Coronary artery (tissue), 2 donors: ENCODE results near the gene ANKRD40.
"Not testable (repeated sequence)": the region's sequence is repeated elsewhere in the genome, so short reads cannot be mapped to it uniquely, and the experiment has no call there.

Experiments
- DNase-seq: peaks from one replicate; pipeline ENCODE4 v3.0.0-alpha.2; 2017; ENCODE audit warnings: low spot score
- H3K27ac ChIP-seq, 2 donors: fragments of 200-600 bp; sonication (generic); one replicate each; pipeline ENCODE4 v1.5.1; 2016 to 2019
- H3K4me3 ChIP-seq: fragments of 200-600 bp; sonication (generic); 2 replicates; pipeline ENCODE4 v1.5.1; 2016; ENCODE audit warnings: mild to moderate bottlenecking, moderate library complexity
- TF ChIP-seq, protein P1 (sequence below): fragments of 200-600 bp; sonication (generic); IDR thresholded peaks from one replicate; pipeline ENCODE4 v1.5.1; 2019; ENCODE audit warnings: antibody characterized with exemption

The ANKRD40 gene

GRCh38 chr17:50735287-50735686 is 27.6 kb upstream of the ANKRD40 start:
- no peak overlapping the region for H3K4me3 ChIP-seq
- no peak for DNase-seq
- TF ChIP-seq, protein P1, sequence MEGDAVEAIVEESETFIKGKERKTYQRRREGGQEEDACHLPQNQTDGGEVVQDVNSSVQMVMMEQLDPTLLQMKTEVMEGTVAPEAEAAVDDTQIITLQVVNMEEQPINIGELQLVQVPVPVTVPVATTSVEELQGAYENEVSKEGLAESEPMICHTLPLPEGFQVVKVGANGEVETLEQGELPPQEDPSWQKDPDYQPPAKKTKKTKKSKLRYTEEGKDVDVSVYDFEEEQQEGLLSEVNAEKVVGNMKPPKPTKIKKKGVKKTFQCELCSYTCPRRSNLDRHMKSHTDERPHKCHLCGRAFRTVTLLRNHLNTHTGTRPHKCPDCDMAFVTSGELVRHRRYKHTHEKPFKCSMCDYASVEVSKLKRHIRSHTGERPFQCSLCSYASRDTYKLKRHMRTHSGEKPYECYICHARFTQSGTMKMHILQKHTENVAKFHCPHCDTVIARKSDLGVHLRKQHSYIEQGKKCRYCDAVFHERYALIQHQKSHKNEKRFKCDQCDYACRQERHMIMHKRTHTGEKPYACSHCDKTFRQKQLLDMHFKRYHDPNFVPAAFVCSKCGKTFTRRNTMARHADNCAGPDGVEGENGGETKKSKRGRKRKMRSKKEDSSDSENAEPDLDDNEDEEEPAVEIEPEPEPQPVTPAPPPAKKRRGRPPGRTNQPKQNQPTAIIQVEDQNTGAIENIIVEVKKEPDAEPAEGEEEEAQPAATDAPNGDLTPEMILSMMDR, result no peak
- H3K27ac ChIP-seq, result no peak overlapping the region

- TF ChIP-seq, protein P1, result no peak
- H3K4me3 ChIP-seq, result no peak overlapping the region
- no peak overlapping the region for H3K27ac ChIP-seq
- no peak for DNase-seq
Measured at GRCh38 chr17:50731575-50732460, 24.1 kb upstream of the ANKRD40 start.

- DNase-seq, result no peak
- Histone ChIP-seq H3K27ac (no peak overlapping the region), H3K4me3 (no peak overlapping the region)
- TF ChIP-seq, protein P1, result no peak
Measured at GRCh38 chr17:50728881-50729765, 21.4 kb upstream of the ANKRD40 start.

GRCh38 chr17:50728112-50728429 is 20.4 kb upstream of the ANKRD40 start:
- Histone ChIP-seq H3K4me3 (no peak overlapping the region), H3K27ac (no peak overlapping the region)
- no peak for DNase-seq
- TF ChIP-seq, protein P1, result no peak

DNA sequence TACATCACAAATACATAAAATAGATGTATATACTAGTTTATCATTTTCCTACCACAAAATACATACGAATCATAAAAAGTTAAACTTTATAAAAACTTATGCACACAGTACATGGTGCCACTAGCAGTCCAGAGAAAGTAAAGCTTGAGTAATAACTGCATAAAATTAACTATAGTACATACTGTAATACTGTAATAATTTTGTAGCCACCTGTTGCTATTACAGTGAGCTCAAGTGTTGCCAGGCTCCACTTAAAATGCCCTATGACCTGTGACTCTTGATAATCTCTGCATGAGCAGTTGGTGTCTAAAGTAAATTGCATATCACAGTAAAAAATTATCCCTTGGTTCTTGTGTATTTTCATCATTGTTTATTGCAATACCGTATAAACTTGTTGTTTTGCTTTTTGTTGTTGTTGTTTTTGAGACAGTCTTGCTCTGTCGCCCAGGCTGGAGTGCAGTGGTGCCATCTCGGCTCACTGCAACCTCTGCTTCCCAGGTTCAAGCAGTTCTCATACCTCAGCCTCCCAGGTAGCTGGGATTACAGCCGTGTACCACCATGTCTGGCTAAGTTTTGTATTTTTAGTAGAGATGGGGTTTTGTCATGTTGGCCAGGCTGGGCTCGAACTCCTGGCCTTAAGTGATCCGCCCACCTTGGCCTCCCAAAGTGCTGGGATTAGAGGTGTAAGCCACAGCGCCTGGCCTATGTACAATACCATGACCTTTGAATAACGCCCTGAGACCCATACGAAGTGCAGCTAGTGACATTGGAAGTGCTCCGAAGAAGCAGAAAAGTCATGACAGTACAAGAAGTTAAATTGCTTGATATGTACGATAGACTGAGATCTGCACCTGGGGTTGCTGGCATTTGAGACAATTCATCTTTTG is 18.3 kb upstream of the ANKRD40 start:
- TF ChIP-seq, protein P1, result no peak
- no peak overlapping the region for H3K4me3 ChIP-seq
- DNase-seq, result no peak

GRCh38 chr17:50724622-50725021 is 16.9 kb upstream of the ANKRD40 start:
- not testable (repeated sequence) for DNase-seq, H3K4me3 ChIP-seq, H3K27ac ChIP-seq

More for the DNA sequence above, 18.3 kb upstream of the ANKRD40 start:
- H3K27ac ChIP-seq, result no peak overlapping the region

GRCh38 chr17:50722746-50723145 is 15.0 kb upstream of the ANKRD40 start:
- TF ChIP-seq, protein P1, result no peak
- Histone ChIP-seq H3K27ac (no peak overlapping the region), H3K4me3 (peak overlapping the region; percentile 33)
- no peak for DNase-seq
